GM06990 (cell line): ENCODE results near the gene STH.

ENCODE experiments used
- DNase-seq: peaks from one replicate; pipeline ENCODE4 v3.0.0-alpha.2; 2011; ENCODE audit not compliant: insufficient read length; ENCODE audit errors: extremely low read depth
- H3K27me3 ChIP-seq: replicated peaks from 2 replicates; pipeline ENCODE4 v1.6.0; 2011; ENCODE audit warnings: low read length; ENCODE audit not compliant: control insufficient read depth, insufficient read depth
- H3K36me3 ChIP-seq: 2 replicates; pipeline ENCODE4 v1.5.1; 2011; ENCODE audit warnings: low read length; ENCODE audit not compliant: control insufficient read depth, insufficient read depth
- H3K4me3 ChIP-seq: replicated peaks from 2 replicates; pipeline ENCODE4 v1.5.1; 2011; ENCODE audit warnings: low read depth, mild to moderate bottlenecking, control low read depth, low read length
- TF ChIP-seq, protein P1 (sequence below): IDR thresholded peaks from 2 replicates; pipeline ENCODE4 v1.5.1; 2011; ENCODE audit warnings: low read length, control low read depth, mild to moderate bottlenecking, inconsistent platforms; ENCODE audit not compliant: insufficient read depth, poor library complexity, severe bottlenecking

STH gene

GRCh38 chr17:46042925-46043324, 43.9 kb downstream of the STH start:
- DNase-seq: no peak
- TF ChIP-seq, protein P1, sequence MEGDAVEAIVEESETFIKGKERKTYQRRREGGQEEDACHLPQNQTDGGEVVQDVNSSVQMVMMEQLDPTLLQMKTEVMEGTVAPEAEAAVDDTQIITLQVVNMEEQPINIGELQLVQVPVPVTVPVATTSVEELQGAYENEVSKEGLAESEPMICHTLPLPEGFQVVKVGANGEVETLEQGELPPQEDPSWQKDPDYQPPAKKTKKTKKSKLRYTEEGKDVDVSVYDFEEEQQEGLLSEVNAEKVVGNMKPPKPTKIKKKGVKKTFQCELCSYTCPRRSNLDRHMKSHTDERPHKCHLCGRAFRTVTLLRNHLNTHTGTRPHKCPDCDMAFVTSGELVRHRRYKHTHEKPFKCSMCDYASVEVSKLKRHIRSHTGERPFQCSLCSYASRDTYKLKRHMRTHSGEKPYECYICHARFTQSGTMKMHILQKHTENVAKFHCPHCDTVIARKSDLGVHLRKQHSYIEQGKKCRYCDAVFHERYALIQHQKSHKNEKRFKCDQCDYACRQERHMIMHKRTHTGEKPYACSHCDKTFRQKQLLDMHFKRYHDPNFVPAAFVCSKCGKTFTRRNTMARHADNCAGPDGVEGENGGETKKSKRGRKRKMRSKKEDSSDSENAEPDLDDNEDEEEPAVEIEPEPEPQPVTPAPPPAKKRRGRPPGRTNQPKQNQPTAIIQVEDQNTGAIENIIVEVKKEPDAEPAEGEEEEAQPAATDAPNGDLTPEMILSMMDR: no peak
- H3K4me3 ChIP-seq: no peak overlapping the region
- H3K36me3 ChIP-seq: peaks cover 23% of the 10 kb centered on the region
- H3K27me3 ChIP-seq: no peaks in the 10 kb centered on the region

GRCh38 chr17:46043606-46044005, 44.6 kb downstream of the STH start:
- DNase-seq: no peak
- Histone ChIP-seq H3K4me3 (no peak overlapping the region), H3K27me3 (no peaks in the 10 kb centered on the region), H3K36me3 (peaks cover 21% of the 10 kb centered on the region)
- TF ChIP-seq, protein P1: no peak

GRCh38 chr17:46044286-46044928, 45.4 kb downstream of the STH start:
- no peak for DNase-seq
- Histone ChIP-seq H3K36me3 (peaks cover 14% of the 10 kb centered on the region), H3K4me3 (no peak overlapping the region), H3K27me3 (no peaks in the 10 kb centered on the region)
- TF ChIP-seq, protein P1: peak; percentile 71

DNA sequence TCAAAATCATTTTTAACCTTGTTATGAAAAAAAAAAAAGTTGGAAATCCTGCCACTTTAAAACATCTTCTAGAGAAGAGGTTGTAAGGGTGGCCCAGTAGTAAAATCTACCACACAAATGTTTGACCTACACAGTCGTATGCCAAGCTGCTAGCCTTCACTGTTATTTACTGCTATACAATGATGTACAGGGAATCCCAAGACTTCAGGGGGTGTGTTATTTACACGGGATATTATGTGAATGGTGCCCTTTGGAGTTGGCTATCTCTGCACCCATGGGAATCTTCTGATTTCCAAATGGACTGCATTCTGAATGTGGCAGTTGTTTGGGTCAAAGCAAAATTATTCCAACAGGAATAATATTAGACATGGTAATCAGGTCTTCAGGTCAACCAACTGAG, 45.9 kb downstream of the STH start:
- TF ChIP-seq, protein P1: no peak
- no peak for DNase-seq
- Histone ChIP-seq H3K27me3 (no peaks in the 10 kb centered on the region), H3K4me3 (no peak overlapping the region), H3K36me3 (peaks cover 12% of the 10 kb centered on the region)

DNA sequence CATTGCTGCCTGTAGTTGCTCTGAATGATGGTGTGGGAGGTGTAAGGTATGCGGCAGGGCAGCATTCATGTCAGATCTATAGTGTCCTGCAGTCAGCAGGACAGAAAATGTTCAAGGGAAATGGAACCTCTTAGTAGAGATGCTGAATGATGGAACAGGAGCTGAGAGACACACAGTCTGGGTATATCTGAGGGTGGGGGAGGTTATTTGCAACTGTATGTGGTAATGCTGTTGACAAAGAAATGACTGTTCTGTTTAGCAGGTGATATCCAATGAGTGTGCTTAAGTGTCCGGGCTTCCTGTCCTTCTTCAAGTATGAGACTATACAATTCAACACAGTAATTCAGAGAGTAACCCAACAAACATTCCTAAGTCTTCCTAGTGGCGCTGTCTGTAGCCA, 46.6 kb downstream of the STH start:
- H3K27me3 ChIP-seq: no peaks in the 10 kb centered on the region
- H3K36me3 ChIP-seq: peaks cover 12% of the 10 kb centered on the region
- H3K4me3 ChIP-seq: no peak overlapping the region
- no peak for DNase-seq
- TF ChIP-seq, protein P1: no peak

DNA sequence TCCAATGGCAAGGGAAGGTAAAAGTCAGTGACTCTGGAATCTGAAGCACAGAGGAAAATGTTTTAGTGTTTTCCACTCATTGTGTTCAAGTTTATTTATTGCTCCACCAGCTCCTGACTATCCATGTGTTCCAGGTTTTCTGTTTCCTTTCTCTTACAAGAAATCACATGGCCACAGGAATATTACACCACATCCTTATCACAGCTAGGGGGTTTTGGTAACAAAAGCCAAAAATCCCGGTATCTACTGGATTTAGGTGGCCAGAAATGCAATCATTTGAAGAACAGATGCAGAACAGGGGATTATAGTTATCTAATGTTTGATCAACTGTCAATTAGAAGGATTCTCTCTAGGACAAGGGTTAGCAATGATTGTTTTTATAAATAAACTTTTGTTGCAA, 47.9 kb downstream of the STH start:
- TF ChIP-seq, protein P1: no peak
- no peak for DNase-seq
- Histone ChIP-seq H3K27me3 (no peaks in the 10 kb centered on the region), H3K36me3 (peaks cover 12% of the 10 kb centered on the region), H3K4me3 (no peak overlapping the region)
